Measurements from ENCODE around the gene PPP1R15B.
A peak's percentile ranks its signal among the peaks of the same experiment; 100 is the strongest.

Gene PPP1R15B

DNA sequence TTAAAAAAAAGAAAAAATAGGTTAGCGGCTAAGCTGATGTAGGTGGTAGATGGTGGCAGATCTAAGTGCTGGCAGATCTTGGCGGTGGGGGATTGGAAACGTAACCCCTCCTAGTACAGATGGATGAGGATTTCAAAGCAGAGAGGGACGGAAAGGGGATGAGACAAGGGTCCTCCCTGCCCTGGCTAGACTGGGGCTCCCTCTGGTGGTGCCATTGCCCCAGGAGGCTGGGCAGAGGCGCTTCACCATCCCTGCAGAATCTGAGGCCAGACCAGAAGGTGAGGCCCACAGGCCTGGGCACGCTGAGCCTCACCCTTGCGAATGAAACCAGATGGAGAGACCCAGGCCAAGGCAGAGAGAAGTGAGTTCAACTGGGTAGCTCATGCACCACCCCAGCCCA is 44.9 kb downstream of the PPP1R15B start:
- TF ChIP-seq, protein P1, sequence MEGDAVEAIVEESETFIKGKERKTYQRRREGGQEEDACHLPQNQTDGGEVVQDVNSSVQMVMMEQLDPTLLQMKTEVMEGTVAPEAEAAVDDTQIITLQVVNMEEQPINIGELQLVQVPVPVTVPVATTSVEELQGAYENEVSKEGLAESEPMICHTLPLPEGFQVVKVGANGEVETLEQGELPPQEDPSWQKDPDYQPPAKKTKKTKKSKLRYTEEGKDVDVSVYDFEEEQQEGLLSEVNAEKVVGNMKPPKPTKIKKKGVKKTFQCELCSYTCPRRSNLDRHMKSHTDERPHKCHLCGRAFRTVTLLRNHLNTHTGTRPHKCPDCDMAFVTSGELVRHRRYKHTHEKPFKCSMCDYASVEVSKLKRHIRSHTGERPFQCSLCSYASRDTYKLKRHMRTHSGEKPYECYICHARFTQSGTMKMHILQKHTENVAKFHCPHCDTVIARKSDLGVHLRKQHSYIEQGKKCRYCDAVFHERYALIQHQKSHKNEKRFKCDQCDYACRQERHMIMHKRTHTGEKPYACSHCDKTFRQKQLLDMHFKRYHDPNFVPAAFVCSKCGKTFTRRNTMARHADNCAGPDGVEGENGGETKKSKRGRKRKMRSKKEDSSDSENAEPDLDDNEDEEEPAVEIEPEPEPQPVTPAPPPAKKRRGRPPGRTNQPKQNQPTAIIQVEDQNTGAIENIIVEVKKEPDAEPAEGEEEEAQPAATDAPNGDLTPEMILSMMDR (conservative IDR thresholded peaks at IDR 0.05; ENCODE audit: low read depth, low read length), result peak; percentile 68
- DNase-seq (ENCODE audit: low read depth), result no peak

GRCh38 chr1:204363335-204364114 is 48.1 kb downstream of the PPP1R15B start:
- H3K4me3 ChIP-seq (ENCODE audit: low read depth, low read length), result peak overlapping the region; percentile 57
- TF ChIP-seq, protein P1 (conservative IDR thresholded peaks at IDR 0.05; ENCODE audit: low read depth, low read length), result peak; percentile 98
- peak; percentile 80 for DNase-seq (ENCODE audit: low read depth)

More for the DNA sequence above, 44.9 kb downstream of the PPP1R15B start:
- no peak overlapping the region for H3K4me3 ChIP-seq (ENCODE audit: low read depth, low read length)

- TF ChIP-seq, protein P1 (conservative IDR thresholded peaks at IDR 0.05; ENCODE audit: low read depth, low read length), result no peak
- peak overlapping the region; percentile 57 for H3K4me3 ChIP-seq (ENCODE audit: low read depth, low read length)
- DNase-seq (ENCODE audit: low read depth), result no peak
Observed at GRCh38 chr1:204362984-204363334, 48.7 kb downstream of the PPP1R15B start.

- no peak for DNase-seq (ENCODE audit: low read depth)
- TF ChIP-seq, protein P1 (conservative IDR thresholded peaks at IDR 0.05; ENCODE audit: low read depth, low read length), result no peak
- H3K4me3 ChIP-seq (ENCODE audit: low read depth, low read length), result no peak overlapping the region
Observed at GRCh38 chr1:204361781-204362180, 49.8 kb downstream of the PPP1R15B start.

DNA sequence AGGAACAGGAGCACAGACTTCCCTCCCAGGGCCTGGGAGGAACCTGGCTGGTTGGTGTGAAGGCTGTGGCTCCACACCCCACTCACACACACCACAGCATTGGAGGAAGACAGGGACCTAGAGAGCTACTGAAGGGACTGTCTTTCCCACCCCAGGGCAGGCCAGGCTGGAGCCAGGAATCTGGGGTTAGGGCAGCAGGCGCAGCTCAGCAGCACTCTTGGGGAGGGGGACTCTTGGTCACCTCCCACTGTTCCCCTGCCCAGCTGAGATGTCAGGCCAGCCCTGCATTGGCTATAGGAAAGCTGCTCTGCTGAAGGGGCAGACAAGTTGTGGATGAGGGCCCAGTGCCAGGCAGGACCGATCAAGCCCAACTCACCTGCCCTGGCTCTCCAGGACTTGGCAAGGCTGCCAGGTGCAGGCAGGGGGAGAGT is 50.3 kb downstream of the PPP1R15B start:
- no peak overlapping the region for H3K4me3 ChIP-seq (ENCODE audit: low read depth, low read length)
- DNase-seq (ENCODE audit: low read depth), result no peak
- TF ChIP-seq, protein P1 (conservative IDR thresholded peaks at IDR 0.05; ENCODE audit: low read depth, low read length), result no peak

DNA sequence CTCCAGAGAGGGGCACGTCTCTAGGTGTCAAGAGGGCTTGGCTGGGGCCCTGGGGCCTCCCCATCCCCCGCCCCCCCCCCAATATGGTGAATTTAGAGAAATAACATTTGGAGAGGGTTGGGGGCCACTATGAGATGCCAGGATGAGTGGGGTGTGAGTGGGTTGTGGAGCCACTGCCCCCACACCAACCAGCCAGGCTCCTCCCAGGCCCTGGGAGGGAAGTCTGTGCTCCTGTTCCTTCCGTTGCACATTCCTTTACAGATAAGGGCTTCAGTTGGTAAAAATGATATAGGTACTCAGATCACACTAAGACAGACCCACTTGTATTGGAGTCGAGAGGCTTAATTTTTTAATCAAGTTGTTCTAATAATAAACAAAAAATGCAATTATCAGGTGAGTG is 51.3 kb downstream of the PPP1R15B start:
- TF ChIP-seq, protein P1 (conservative IDR thresholded peaks at IDR 0.05; ENCODE audit: low read depth, low read length), result no peak
- H3K4me3 ChIP-seq (ENCODE audit: low read depth, low read length), result no peak overlapping the region
- DNase-seq (ENCODE audit: low read depth), result no peak
